Measurements from ENCODE around the gene OCA2.

- no peak for TF ChIP-seq CTCF (IDR thresholded peaks at IDR 0.05; ENCODE audit: low read depth, low read length)
- TF ChIP-seq POLR2A (IDR thresholded peaks at IDR 0.05; ENCODE audit: extremely low read depth, insufficient read length) = no peak
- TF ChIP-seq MAX (IDR thresholded peaks at IDR 0.05; ENCODE audit: low read depth, low read length) = no peak
- no peak for TF ChIP-seq MYC (IDR thresholded peaks at IDR 0.05; ENCODE audit: low read depth, low read length)
These were observed 18.4 kb upstream of the OCA2 start for GRCh38 chr15:28117432-28117990.

Data from NB4 (cell line).